GM10266 (cell line): Measurements from ENCODE around the gene RPL18.
A peak's percentile ranks its signal among the peaks of the same experiment; 100 is the strongest.

Experiments used
- DNase-seq: peaks from one replicate; pipeline ENCODE4 v3.0.0; 2012; ENCODE audit errors: extremely low spot score
- CTCF ChIP-seq: IDR thresholded peaks from 2 replicates; pipeline ENCODE4 v1.5.1; 2012; ENCODE audit warnings: mild to moderate bottlenecking, low read depth; ENCODE audit not compliant: control insufficient read depth, insufficient read depth; ENCODE audit errors: missing control alignments

RPL18 gene

GRCh38 chr19:48627865-48628314, 8.9 kb upstream of the RPL18 start:
- TF ChIP-seq CTCF, result no peak
- no peak for DNase-seq

- no peak for DNase-seq
- no peak for TF ChIP-seq CTCF
Observed at GRCh38 chr19:48627201-48627864, 8.4 kb upstream of the RPL18 start.

GRCh38 chr19:48625891-48626327, 6.9 kb upstream of the RPL18 start:
- no peak for TF ChIP-seq CTCF
- no peak for DNase-seq

- TF ChIP-seq CTCF, result no peak
- DNase-seq, result no peak
Observed at GRCh38 chr19:48624791-48625723, 6.1 kb upstream of the RPL18 start.

GRCh38 chr19:48624067-48624594, 5.2 kb upstream of the RPL18 start:
- peak; percentile 96 for DNase-seq
- TF ChIP-seq CTCF, result no peak

- no peak for TF ChIP-seq CTCF
- DNase-seq, result no peak
Observed at GRCh38 chr19:48623556-48624066, 4.6 kb upstream of the RPL18 start.
